ACC112 (cell line): ENCODE data around the gene DNM3.

Experiments used
- H2AFZ ChIP-seq: fragments of 200-600 bp; sonication (generic); one replicate; pipeline ENCODE4 v1.6.0; 2017; ENCODE audit warnings: antibody characterized with exemption, low read length; ENCODE audit not compliant: unreplicated experiment
- H3K27ac ChIP-seq: fragments of 200-600 bp; sonication (generic); 2 replicates; pipeline ENCODE4 v1.5.1; 2014; ENCODE audit warnings: low read depth, mild to moderate bottlenecking, antibody characterized with exemption, low read length, moderate library complexity
- H3K27me3 ChIP-seq: fragments of 200-600 bp; sonication (generic); 2 replicates; pipeline ENCODE4 v1.6.1; 2014; ENCODE audit warnings: mild to moderate bottlenecking, antibody characterized with exemption, low read length, moderate library complexity, mixed read lengths; ENCODE audit not compliant: insufficient read depth
- H3K36me3 ChIP-seq: fragments of 200-600 bp; sonication (generic); 2 replicates; pipeline ENCODE4 v1.6.1; 2016; ENCODE audit warnings: mild to moderate bottlenecking, antibody characterized with exemption, low read length, moderate library complexity, mixed read lengths; ENCODE audit not compliant: insufficient read depth
- H3K4me1 ChIP-seq: fragments of 200-600 bp; sonication (generic); one replicate; pipeline ENCODE4 v1.6.1; 2016; ENCODE audit warnings: low read length, mixed read lengths; ENCODE audit not compliant: insufficient read depth, unreplicated experiment, control insufficient read depth
- H3K4me3 ChIP-seq: fragments of 200-600 bp; sonication (generic); 2 replicates; pipeline ENCODE4 v1.5.1; 2014; ENCODE audit warnings: mild to moderate bottlenecking, low read depth, low read length
- H3K79me2 ChIP-seq: fragments of 200-600 bp; sonication (generic); one replicate; pipeline ENCODE4 v1.6.0; 2016; ENCODE audit warnings: low read length; ENCODE audit not compliant: control insufficient read depth, unreplicated experiment, insufficient read depth

Gene DNM3

GRCh38 chr1:171917331-171917730, 76.0 kb downstream of the DNM3 start:
- Histone ChIP-seq H2AFZ (no peak overlapping the region), H3K27ac (no peak overlapping the region), H3K4me1 (no peaks in the 10 kb centered on the region), H3K27me3 (peaks cover 15% of the 10 kb centered on the region), H3K4me3 (no peak overlapping the region), H3K36me3 (no peaks in the 10 kb centered on the region), H3K79me2 (no peaks in the 10 kb centered on the region)

GRCh38 chr1:171919891-171920887, 78.9 kb downstream of the DNM3 start:
- Histone ChIP-seq H3K27ac (no peak overlapping the region), H3K4me3 (no peak overlapping the region), H3K27me3 (peaks cover 15% of the 10 kb centered on the region), H3K79me2 (no peaks in the 10 kb centered on the region), H2AFZ (no peak overlapping the region), H3K4me1 (no peaks in the 10 kb centered on the region), H3K36me3 (no peaks in the 10 kb centered on the region)

GRCh38 chr1:171922999-171923398, 81.7 kb downstream of the DNM3 start:
- H3K27me3 ChIP-seq = peaks cover 16% of the 10 kb centered on the region
- H3K79me2 ChIP-seq = no peaks in the 10 kb centered on the region
- no peaks in the 10 kb centered on the region for H3K36me3 ChIP-seq
- H3K27ac ChIP-seq = no peak overlapping the region
- H2AFZ ChIP-seq = no peak overlapping the region
- no peaks in the 10 kb centered on the region for H3K4me1 ChIP-seq
- no peak overlapping the region for H3K4me3 ChIP-seq

- H3K4me3 ChIP-seq = no peak overlapping the region
- no peak overlapping the region for H2AFZ ChIP-seq
- H3K27ac ChIP-seq = no peak overlapping the region
These were observed 87.8 kb downstream of the DNM3 start for GRCh38 chr1:171929121-171929520.

GRCh38 chr1:171931752-171932151, 90.5 kb downstream of the DNM3 start:
- no peaks in the 10 kb centered on the region for H3K4me1 ChIP-seq
- H3K79me2 ChIP-seq = no peaks in the 10 kb centered on the region
- no peak overlapping the region for H3K27ac ChIP-seq
- H3K27me3 ChIP-seq = peaks cover 39% of the 10 kb centered on the region
- no peaks in the 10 kb centered on the region for H3K36me3 ChIP-seq
- no peak overlapping the region for H2AFZ ChIP-seq
- H3K4me3 ChIP-seq = no peak overlapping the region

More at GRCh38 chr1:171929121-171929520, 87.8 kb downstream of the DNM3 start:
- H3K4me1 ChIP-seq = no peaks in the 10 kb centered on the region
- H3K79me2 ChIP-seq = no peaks in the 10 kb centered on the region
- peaks cover 41% of the 10 kb centered on the region for H3K27me3 ChIP-seq
- no peaks in the 10 kb centered on the region for H3K36me3 ChIP-seq

GRCh38 chr1:171934664-171935063, 93.4 kb downstream of the DNM3 start:
- no peak overlapping the region for H3K4me3 ChIP-seq
- no peak overlapping the region for H2AFZ ChIP-seq
- H3K27ac ChIP-seq = no peak overlapping the region
- no peaks in the 10 kb centered on the region for H3K36me3 ChIP-seq
- H3K4me1 ChIP-seq = no peaks in the 10 kb centered on the region
- H3K27me3 ChIP-seq = peaks cover 23% of the 10 kb centered on the region
- H3K79me2 ChIP-seq = no peaks in the 10 kb centered on the region

GRCh38 chr1:171935086-171935485, 93.8 kb downstream of the DNM3 start:
- no peaks in the 10 kb centered on the region for H3K79me2 ChIP-seq
- no peak overlapping the region for H3K4me3 ChIP-seq
- no peak overlapping the region for H3K27ac ChIP-seq
- no peaks in the 10 kb centered on the region for H3K4me1 ChIP-seq
- H3K36me3 ChIP-seq = no peaks in the 10 kb centered on the region
- no peak overlapping the region for H2AFZ ChIP-seq
- H3K27me3 ChIP-seq = peaks cover 27% of the 10 kb centered on the region

- H3K27ac ChIP-seq = no peak overlapping the region
- peaks cover 26% of the 10 kb centered on the region for H3K27me3 ChIP-seq
- no peaks in the 10 kb centered on the region for H3K36me3 ChIP-seq
- H3K79me2 ChIP-seq = no peaks in the 10 kb centered on the region
- no peak overlapping the region for H3K4me3 ChIP-seq
- H3K4me1 ChIP-seq = no peaks in the 10 kb centered on the region
- H2AFZ ChIP-seq = no peak overlapping the region
These were observed 94.4 kb downstream of the DNM3 start for GRCh38 chr1:171935664-171936063.

- Histone ChIP-seq H3K4me1 (no peaks in the 10 kb centered on the region), H3K27me3 (peaks cover 26% of the 10 kb centered on the region), H2AFZ (no peak overlapping the region)
These were observed 96.6 kb downstream of the DNM3 start for GRCh38 chr1:171937938-171938337.

GRCh38 chr1:171939740-171940139, 98.4 kb downstream of the DNM3 start:
- H3K27me3 ChIP-seq = peaks cover 19% of the 10 kb centered on the region
- H3K36me3 ChIP-seq = no peaks in the 10 kb centered on the region
- no peaks in the 10 kb centered on the region for H3K4me1 ChIP-seq
- no peak overlapping the region for H3K27ac ChIP-seq
- H2AFZ ChIP-seq = no peak overlapping the region
- no peaks in the 10 kb centered on the region for H3K79me2 ChIP-seq
- H3K4me3 ChIP-seq = no peak overlapping the region

More at GRCh38 chr1:171937938-171938337, 96.6 kb downstream of the DNM3 start:
- Histone ChIP-seq H3K27ac (no peak overlapping the region), H3K4me3 (no peak overlapping the region), H3K79me2 (no peaks in the 10 kb centered on the region), H3K36me3 (no peaks in the 10 kb centered on the region)

- no peaks in the 10 kb centered on the region for H3K36me3 ChIP-seq
- H3K27ac ChIP-seq = no peak overlapping the region
- no peak overlapping the region for H2AFZ ChIP-seq
- peaks cover 19% of the 10 kb centered on the region for H3K27me3 ChIP-seq
- H3K79me2 ChIP-seq = no peaks in the 10 kb centered on the region
- H3K4me3 ChIP-seq = no peak overlapping the region
- H3K4me1 ChIP-seq = no peaks in the 10 kb centered on the region
These were observed 99.1 kb downstream of the DNM3 start for GRCh38 chr1:171940368-171940767.
